Chondrocyte (in vitro differentiated cells): Measurements from ENCODE around the gene NOTCH1. TPM values are rescaled to one million over a fixed set of nuclear protein-coding genes. Genes with fewer than 3 reads are reported as not detected.

ENCODE experiments used
- DNase-seq: peaks from one replicate; pipeline ENCODE4 v3.0.0; 2021; ENCODE audit warnings: mixed read lengths, low spot score
- H3K27ac Mint-ChIP-seq: one replicate; pipeline ENCODE4 v1.8.0; 2021; ENCODE audit warnings: mild to moderate bottlenecking, moderate library complexity, mixed read lengths; ENCODE audit not compliant: unreplicated experiment
- H3K27me3 Mint-ChIP-seq: 2 replicates; pipeline ENCODE4 v1.8.0; 2021; ENCODE audit warnings: low read depth, mixed read lengths
- H3K36me3 Mint-ChIP-seq: 2 replicates; pipeline ENCODE4 v1.8.0; 2021; ENCODE audit warnings: low read depth, mixed read lengths
- H3K4me1 Mint-ChIP-seq: 2 replicates; pipeline ENCODE4 v1.8.0; 2021; ENCODE audit warnings: low read depth, mild to moderate bottlenecking, mixed read lengths
- H3K4me3 Mint-ChIP-seq: one replicate; pipeline ENCODE4 v1.8.0; 2021; ENCODE audit warnings: mild to moderate bottlenecking, moderate library complexity, mixed read lengths; ENCODE audit not compliant: unreplicated experiment
- H3K9me3 Mint-ChIP-seq: 2 replicates; pipeline ENCODE4 v1.8.0; 2021; ENCODE audit warnings: low read depth, mixed read lengths
- total RNA-seq: library from RNA; stranded (reverse); gene quantifications from 3 replicates; pipeline ENCODE4 v1.2.1, GENCODE V29; 2021
- TF ChIP-seq, protein P1 (sequence below): fragments of 200-600 bp; sonication (generic); IDR thresholded peaks from 2 replicates; pipeline ENCODE4 v1.5.0; 2021; ENCODE audit warnings: antibody characterized with exemption, mild to moderate bottlenecking, moderate library complexity

Gene NOTCH1
- total RNA-seq, 1 donor from 2014 or later = 28.7 TPM

- Mint-ChIP-seq H3K4me3 (no peak overlapping the region), H3K27ac (no peak overlapping the region), H3K36me3 (peaks cover 7% of the 10 kb centered on the region), H3K27me3 (no peaks in the 10 kb centered on the region), H3K9me3 (no peaks in the 10 kb centered on the region), H3K4me1 (no peaks in the 10 kb centered on the region)
- TF ChIP-seq, protein P1, sequence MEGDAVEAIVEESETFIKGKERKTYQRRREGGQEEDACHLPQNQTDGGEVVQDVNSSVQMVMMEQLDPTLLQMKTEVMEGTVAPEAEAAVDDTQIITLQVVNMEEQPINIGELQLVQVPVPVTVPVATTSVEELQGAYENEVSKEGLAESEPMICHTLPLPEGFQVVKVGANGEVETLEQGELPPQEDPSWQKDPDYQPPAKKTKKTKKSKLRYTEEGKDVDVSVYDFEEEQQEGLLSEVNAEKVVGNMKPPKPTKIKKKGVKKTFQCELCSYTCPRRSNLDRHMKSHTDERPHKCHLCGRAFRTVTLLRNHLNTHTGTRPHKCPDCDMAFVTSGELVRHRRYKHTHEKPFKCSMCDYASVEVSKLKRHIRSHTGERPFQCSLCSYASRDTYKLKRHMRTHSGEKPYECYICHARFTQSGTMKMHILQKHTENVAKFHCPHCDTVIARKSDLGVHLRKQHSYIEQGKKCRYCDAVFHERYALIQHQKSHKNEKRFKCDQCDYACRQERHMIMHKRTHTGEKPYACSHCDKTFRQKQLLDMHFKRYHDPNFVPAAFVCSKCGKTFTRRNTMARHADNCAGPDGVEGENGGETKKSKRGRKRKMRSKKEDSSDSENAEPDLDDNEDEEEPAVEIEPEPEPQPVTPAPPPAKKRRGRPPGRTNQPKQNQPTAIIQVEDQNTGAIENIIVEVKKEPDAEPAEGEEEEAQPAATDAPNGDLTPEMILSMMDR = no peak
- DNase-seq = no peak
Measured at GRCh38 chr9:136508729-136509500, 36.9 kb downstream of the NOTCH1 start.

GRCh38 chr9:136507992-136508375, 37.9 kb downstream of the NOTCH1 start:
- H3K36me3 Mint-ChIP-seq = peaks cover 6% of the 10 kb centered on the region
- TF ChIP-seq, protein P1 = no peak

DNA sequence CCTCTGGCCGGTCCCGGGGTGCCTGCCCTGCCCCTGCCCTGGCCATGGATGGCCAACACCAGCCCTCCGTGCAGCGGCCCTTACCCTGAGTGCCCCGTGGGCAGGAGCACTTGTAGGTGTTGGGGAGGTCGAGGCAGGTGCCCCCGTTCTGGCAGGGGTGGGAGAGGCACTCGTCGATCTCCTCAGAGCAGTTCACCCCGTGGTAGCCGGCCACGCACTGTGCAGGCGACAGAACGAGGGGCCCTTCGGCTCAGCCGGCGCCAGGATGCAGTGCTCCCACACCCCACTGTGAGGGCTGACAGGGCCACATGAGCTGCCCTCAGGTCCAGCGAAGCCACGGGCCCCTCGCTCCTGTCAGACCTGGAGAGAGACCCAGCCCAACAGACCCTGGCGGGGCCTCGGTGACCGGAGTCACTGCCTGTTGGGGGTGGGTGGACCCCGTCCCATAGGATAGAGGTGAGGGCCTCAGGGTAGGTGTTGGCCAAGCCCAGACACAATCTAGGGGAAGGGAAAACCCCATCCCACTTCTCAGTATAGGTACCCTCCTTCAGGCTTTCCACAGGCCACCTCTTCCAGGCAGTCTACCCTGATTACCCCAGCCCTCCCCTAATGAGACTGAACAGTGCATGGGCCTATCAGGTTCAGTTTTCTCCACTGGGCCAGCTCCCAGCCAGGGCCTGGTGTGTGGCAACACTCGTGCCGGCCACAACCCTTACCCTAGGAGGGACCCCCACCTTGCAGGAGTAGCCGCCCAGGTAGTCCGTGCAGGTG, 38.4 kb downstream of the NOTCH1 start:
- no peak for DNase-seq
- no peak overlapping the region for H3K27ac Mint-ChIP-seq
- H3K4me3 Mint-ChIP-seq = no peak overlapping the region
- no peaks in the 10 kb centered on the region for H3K9me3 Mint-ChIP-seq
- TF ChIP-seq, protein P1 = no peak
- no peaks in the 10 kb centered on the region for H3K27me3 Mint-ChIP-seq
- H3K4me1 Mint-ChIP-seq = no peaks in the 10 kb centered on the region
- peaks cover 9% of the 10 kb centered on the region for H3K36me3 Mint-ChIP-seq

More at GRCh38 chr9:136507992-136508375, 37.9 kb downstream of the NOTCH1 start:
- no peak for DNase-seq
- Mint-ChIP-seq H3K27ac (no peak overlapping the region), H3K27me3 (no peaks in the 10 kb centered on the region), H3K4me1 (no peaks in the 10 kb centered on the region), H3K4me3 (no peak overlapping the region), H3K9me3 (no peaks in the 10 kb centered on the region)

DNA sequence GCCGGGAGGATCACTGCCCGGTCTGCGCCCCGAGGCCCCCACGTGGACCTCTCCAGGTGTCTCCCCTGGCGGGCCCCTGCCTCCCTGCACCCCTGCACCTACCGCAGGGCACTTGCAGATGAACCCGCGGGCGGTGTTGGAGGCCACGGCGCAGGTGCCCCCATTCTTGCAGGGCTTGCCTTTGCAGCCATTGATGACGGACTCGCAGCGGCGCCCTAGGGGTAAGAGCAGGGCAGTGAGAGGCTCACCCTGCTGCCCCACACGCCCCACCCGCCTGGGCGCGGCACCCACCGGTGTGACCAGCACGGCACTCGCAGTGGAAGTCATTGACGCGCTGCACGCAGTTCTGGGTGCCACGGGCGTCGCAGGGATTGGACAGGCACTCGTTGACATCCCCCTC, 39.4 kb downstream of the NOTCH1 start:
- no peak overlapping the region for H3K4me3 Mint-ChIP-seq
- no peak for DNase-seq
- H3K4me1 Mint-ChIP-seq = no peaks in the 10 kb centered on the region
- peaks cover 9% of the 10 kb centered on the region for H3K36me3 Mint-ChIP-seq
- TF ChIP-seq, protein P1 = no peak
- H3K27me3 Mint-ChIP-seq = no peaks in the 10 kb centered on the region
- H3K27ac Mint-ChIP-seq = no peak overlapping the region
- no peaks in the 10 kb centered on the region for H3K9me3 Mint-ChIP-seq
